ENCODE measurements around the gene TMEM150B. TPM values are rescaled to one million over a fixed set of nuclear protein-coding genes. Genes with fewer than 3 reads are reported as not detected.

TMEM150B gene
- total and polyA plus RNA-seq, 9 of the 15 experiments (the other 6 are each of a cell fraction or from before 2014, with no cell fraction given) = 0.47 to 1.3 (median 0.74) TPM; not detected in 2

- TF ChIP-seq, protein P1, sequence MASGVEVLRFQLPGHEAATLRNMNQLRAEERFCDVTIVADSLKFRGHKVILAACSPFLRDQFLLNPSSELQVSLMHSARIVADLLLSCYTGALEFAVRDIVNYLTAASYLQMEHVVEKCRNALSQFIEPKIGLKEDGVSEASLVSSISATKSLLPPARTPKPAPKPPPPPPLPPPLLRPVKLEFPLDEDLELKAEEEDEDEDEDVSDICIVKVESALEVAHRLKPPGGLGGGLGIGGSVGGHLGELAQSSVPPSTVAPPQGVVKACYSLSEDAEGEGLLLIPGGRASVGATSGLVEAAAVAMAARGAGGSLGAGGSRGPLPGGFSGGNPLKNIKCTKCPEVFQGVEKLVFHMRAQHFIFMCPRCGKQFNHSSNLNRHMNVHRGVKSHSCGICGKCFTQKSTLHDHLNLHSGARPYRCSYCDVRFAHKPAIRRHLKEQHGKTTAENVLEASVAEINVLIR (CRISPR knock-in tag; IDR thresholded peaks at IDR 0.05) = peak; percentile 97
- TF ChIP-seq MAFG (tag; conservative IDR thresholded peaks at IDR 0.05) (no peak), POLR2AphosphoS2 (IDR thresholded peaks at IDR 0.05; ENCODE audit: low read length) (no peak), YBX1 (IDR thresholded peaks at IDR 0.05) (no peak), PHTF2 (CRISPR knock-in tag; IDR thresholded peaks at IDR 0.05) (no peak), PCBP1 (IDR thresholded peaks at IDR 0.05; ENCODE audit: low read depth, low read length, poor library complexity, severe bottlenecking) (peak; percentile 72), ZNF316 (IDR thresholded peaks at IDR 0.05) (no peak), ZFX (CRISPR knock-in tag; IDR thresholded peaks at IDR 0.05) (peak; percentile 62; the same call in 1 of the 2 replicates), DIDO1 (tag; IDR thresholded peaks at IDR 0.05; ENCODE audit: low read depth) (no peak), ZNF277 (CRISPR knock-in tag; IDR thresholded peaks at IDR 0.05; ENCODE audit: borderline replicate concordance) (no peak), CCAR2 (IDR thresholded peaks at IDR 0.05; ENCODE audit: low read depth, low read length) (no peak), MEF2A (IDR thresholded peaks at IDR 0.05; ENCODE audit: control insufficient read depth, low read depth, low read length) (no peak), VEZF1 (CRISPR knock-in tag; IDR thresholded peaks at IDR 0.05) (peak; percentile 95), WHSC1 (IDR thresholded peaks at IDR 0.05; ENCODE audit: low read length) (no peak)
- TF ChIP-seq, protein P2, sequence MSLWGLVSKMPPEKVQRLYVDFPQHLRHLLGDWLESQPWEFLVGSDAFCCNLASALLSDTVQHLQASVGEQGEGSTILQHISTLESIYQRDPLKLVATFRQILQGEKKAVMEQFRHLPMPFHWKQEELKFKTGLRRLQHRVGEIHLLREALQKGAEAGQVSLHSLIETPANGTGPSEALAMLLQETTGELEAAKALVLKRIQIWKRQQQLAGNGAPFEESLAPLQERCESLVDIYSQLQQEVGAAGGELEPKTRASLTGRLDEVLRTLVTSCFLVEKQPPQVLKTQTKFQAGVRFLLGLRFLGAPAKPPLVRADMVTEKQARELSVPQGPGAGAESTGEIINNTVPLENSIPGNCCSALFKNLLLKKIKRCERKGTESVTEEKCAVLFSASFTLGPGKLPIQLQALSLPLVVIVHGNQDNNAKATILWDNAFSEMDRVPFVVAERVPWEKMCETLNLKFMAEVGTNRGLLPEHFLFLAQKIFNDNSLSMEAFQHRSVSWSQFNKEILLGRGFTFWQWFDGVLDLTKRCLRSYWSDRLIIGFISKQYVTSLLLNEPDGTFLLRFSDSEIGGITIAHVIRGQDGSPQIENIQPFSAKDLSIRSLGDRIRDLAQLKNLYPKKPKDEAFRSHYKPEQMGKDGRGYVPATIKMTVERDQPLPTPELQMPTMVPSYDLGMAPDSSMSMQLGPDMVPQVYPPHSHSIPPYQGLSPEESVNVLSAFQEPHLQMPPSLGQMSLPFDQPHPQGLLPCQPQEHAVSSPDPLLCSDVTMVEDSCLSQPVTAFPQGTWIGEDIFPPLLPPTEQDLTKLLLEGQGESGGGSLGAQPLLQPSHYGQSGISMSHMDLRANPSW (CRISPR knock-in tag; IDR thresholded peaks at IDR 0.05) = no peak
- TF ChIP-seq, protein P3, sequence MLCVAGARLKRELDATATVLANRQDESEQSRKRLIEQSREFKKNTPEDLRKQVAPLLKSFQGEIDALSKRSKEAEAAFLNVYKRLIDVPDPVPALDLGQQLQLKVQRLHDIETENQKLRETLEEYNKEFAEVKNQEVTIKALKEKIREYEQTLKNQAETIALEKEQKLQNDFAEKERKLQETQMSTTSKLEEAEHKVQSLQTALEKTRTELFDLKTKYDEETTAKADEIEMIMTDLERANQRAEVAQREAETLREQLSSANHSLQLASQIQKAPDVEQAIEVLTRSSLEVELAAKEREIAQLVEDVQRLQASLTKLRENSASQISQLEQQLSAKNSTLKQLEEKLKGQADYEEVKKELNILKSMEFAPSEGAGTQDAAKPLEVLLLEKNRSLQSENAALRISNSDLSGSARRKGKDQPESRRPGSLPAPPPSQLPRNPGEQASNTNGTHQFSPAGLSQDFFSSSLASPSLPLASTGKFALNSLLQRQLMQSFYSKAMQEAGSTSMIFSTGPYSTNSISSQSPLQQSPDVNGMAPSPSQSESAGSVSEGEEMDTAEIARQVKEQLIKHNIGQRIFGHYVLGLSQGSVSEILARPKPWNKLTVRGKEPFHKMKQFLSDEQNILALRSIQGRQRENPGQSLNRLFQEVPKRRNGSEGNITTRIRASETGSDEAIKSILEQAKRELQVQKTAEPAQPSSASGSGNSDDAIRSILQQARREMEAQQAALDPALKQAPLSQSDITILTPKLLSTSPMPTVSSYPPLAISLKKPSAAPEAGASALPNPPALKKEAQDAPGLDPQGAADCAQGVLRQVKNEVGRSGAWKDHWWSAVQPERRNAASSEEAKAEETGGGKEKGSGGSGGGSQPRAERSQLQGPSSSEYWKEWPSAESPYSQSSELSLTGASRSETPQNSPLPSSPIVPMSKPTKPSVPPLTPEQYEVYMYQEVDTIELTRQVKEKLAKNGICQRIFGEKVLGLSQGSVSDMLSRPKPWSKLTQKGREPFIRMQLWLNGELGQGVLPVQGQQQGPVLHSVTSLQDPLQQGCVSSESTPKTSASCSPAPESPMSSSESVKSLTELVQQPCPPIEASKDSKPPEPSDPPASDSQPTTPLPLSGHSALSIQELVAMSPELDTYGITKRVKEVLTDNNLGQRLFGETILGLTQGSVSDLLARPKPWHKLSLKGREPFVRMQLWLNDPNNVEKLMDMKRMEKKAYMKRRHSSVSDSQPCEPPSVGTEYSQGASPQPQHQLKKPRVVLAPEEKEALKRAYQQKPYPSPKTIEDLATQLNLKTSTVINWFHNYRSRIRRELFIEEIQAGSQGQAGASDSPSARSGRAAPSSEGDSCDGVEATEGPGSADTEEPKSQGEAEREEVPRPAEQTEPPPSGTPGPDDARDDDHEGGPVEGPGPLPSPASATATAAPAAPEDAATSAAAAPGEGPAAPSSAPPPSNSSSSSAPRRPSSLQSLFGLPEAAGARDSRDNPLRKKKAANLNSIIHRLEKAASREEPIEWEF (CRISPR knock-in tag; IDR thresholded peaks at IDR 0.05) = no peak
Measured at GRCh38 chr19:55339105-55339888, 14.2 kb upstream of the TMEM150B start, which contains the start of gene KMT5C (continued).

Measured in K562 (cell line).